BLaER1 treated with 17β-estradiol and CSF1 and Interleukin-3, amounts not matched to agents 10 nM and 100 nM (cell line): Measurements from ENCODE around the gene NRG3.
"Not testable (repeated sequence)": the region's sequence is repeated elsewhere in the genome, so short reads cannot be mapped to it uniquely, and the experiment has no call there.

Source experiments
- H3K27ac ChIP-seq, 11 experiments: shearing (Covaris generic); formaldehyde crosslinking; 2 replicates each; pipeline ENCODE4 v1.8.1; 2022
- H3K27me3 ChIP-seq, 11 experiments: shearing (Covaris generic); formaldehyde crosslinking; 2 replicates each; pipeline ENCODE4 v1.8.1; 2022
- H3K36me3 ChIP-seq, 11 experiments: shearing (Covaris generic); formaldehyde crosslinking; 2 replicates each; pipeline ENCODE4 v1.8.1; 2022
- H3K4me1 ChIP-seq, 10 experiments: shearing (Covaris generic); formaldehyde crosslinking; 2 replicates each; pipeline ENCODE4 v1.8.1; 2022
- H3K4me2 ChIP-seq, 11 experiments: shearing (Covaris generic); formaldehyde crosslinking; 2 replicates each; pipeline ENCODE4 v1.8.1; 2022
- H3K4me3 ChIP-seq, 10 experiments: shearing (Covaris generic); formaldehyde crosslinking; 2 replicates each; pipeline ENCODE4 v1.8.1; 2022
- H3K9ac ChIP-seq, 11 experiments: shearing (Covaris generic); formaldehyde crosslinking; 2 replicates each; pipeline ENCODE4 v1.8.1; 2022
- H3K9me3 ChIP-seq, 11 experiments: shearing (Covaris generic); formaldehyde crosslinking; replicated peaks in 1 of 11; 2 replicates each; pipeline ENCODE4 v1.8.1; 2022
- H4K20me1 ChIP-seq, 11 experiments: shearing (Covaris generic); formaldehyde crosslinking; 2 replicates each; pipeline ENCODE4 v1.8.1; 2022
- Cebpa-rat ChIP-seq, 11 experiments: shearing (Covaris generic); IDR thresholded peaks; 2 replicates each; pipeline ENCODE4 v1.8.1; 2022

The NRG3 gene

GRCh38 chr10:82968533-82968932, 1093.5 kb downstream of the NRG3 start:
- TF ChIP-seq Cebpa-rat (IDR thresholded peaks at IDR 0.05): no peak
- H3K9me3 ChIP-seq: no peaks in the 10 kb centered on the region
- no peak overlapping the region for H3K4me3 ChIP-seq
- H3K36me3 ChIP-seq: peaks cover 0 to 2% (median 0%) of the 10 kb centered on the region in 11 experiments; a peak in 1 of 22 replicates
- H3K4me2 ChIP-seq: no peak overlapping the region
- H3K27me3 ChIP-seq: no peaks in the 10 kb centered on the region
- no peak overlapping the region for H3K9ac ChIP-seq
- peaks cover 0 to 6% (median 0%) of the 10 kb centered on the region in 10 experiments; a peak in 2 of 20 replicates for H3K4me1 ChIP-seq
- no peaks in the 10 kb centered on the region for H4K20me1 ChIP-seq
- H3K27ac ChIP-seq: no peak overlapping the region

DNA sequence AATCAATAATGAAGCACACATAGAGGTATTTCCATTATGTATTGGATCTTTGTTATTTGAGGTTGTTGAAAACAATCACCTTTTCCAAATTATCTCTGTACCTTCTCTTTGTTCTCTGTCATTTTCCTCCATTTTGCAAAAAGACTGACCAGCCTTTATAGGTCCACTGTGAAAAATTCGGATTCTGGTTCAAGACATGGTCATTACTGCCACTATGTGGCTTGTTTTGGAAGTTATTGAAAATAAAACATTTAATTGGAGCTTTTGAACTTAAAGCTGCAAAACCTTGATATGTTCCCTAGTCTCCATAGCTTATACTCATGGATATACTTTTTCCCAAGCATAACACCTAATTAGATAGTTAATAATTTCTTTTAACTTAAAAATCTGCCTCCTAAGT, 1094.4 kb downstream of the NRG3 start:
- H3K4me2 ChIP-seq: no peak overlapping the region
- H3K27me3 ChIP-seq: no peaks in the 10 kb centered on the region
- no peaks in the 10 kb centered on the region for H3K9me3 ChIP-seq
- no peak for TF ChIP-seq Cebpa-rat (IDR thresholded peaks at IDR 0.05)
- peaks cover 0 to 8% (median 0%) of the 10 kb centered on the region in 11 experiments; a peak in 2 of 22 replicates for H3K36me3 ChIP-seq
- H3K4me3 ChIP-seq: no peak overlapping the region
- H3K4me1 ChIP-seq: peaks cover 0 to 6% (median 0%) of the 10 kb centered on the region in 10 experiments; a peak in 2 of 20 replicates
- H4K20me1 ChIP-seq: no peaks in the 10 kb centered on the region
- H3K9ac ChIP-seq: no peak overlapping the region
- no peak overlapping the region for H3K27ac ChIP-seq

DNA sequence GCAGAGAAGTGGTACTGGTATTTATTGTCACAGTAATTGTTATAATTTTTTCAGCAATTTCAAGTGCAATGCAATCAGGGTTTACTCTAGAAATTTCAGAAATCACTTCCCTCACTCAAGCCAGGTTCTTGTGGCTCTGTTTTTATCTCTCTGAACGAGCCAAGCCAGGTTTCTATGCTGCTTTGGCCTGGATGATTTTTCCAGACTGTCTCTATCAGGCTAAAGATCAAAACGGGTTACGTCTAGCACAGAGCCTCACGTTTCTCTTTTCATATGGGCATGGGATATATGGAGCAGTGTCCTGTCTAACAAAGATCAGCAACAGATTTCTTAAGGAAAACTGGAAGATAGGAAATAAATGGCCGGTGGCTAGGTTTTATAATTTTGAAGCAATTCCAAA, 1105.3 kb downstream of the NRG3 start:
- H3K9me3 ChIP-seq: no peaks in the 10 kb centered on the region
- H3K9ac ChIP-seq: no peak overlapping the region
- H3K27ac ChIP-seq: no peak overlapping the region
- H3K36me3 ChIP-seq: peaks cover 0 to 12% (median 0%) of the 10 kb centered on the region in 11 experiments; a peak in 7 of 22 replicates
- TF ChIP-seq Cebpa-rat (IDR thresholded peaks at IDR 0.05): no peak
- H4K20me1 ChIP-seq: no peaks in the 10 kb centered on the region
- H3K27me3 ChIP-seq: no peaks in the 10 kb centered on the region
- H3K4me1 ChIP-seq: no peaks in the 10 kb centered on the region
- H3K4me3 ChIP-seq: no peak overlapping the region
- H3K4me2 ChIP-seq: no peak overlapping the region

DNA sequence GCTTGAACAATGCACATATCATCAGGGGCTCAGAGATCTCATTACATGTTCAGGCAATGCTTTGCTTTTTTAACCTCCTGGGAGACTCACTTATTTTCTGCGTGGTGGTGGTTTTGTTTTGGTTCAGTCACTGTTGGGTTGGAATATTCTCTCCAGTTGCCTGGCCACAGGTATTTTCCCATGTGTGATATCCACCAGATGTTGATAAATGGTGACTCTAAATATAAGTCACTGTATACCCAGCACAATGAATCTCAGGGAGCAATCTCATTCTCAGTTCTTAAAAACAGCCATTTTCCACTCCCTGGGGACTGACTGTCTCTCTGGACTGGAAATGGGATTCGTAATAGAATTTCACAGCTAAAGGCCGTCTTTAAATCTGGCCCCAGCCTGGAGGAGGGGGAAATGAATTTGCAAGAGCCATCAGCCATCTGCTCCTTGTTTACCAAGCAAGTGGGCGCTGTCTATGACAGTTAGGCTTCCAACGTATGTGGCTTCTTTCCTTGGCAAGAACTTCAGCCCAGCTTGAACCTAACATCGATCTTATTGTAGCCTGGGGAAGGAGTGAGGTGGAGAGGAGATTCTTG, 1106.2 kb downstream of the NRG3 start:
- H4K20me1 ChIP-seq: no peaks in the 10 kb centered on the region
- H3K4me1 ChIP-seq: no peaks in the 10 kb centered on the region
- H3K36me3 ChIP-seq: peaks cover 0 to 19% (median 5%) of the 10 kb centered on the region in 11 experiments; a peak in 8 of 22 replicates
- no peak overlapping the region for H3K4me3 ChIP-seq
- H3K27me3 ChIP-seq: no peaks in the 10 kb centered on the region
- no peak overlapping the region for H3K9ac ChIP-seq
- H3K9me3 ChIP-seq: no peaks in the 10 kb centered on the region
- no peak overlapping the region for H3K27ac ChIP-seq
- H3K4me2 ChIP-seq: no peak overlapping the region
- no peak for TF ChIP-seq Cebpa-rat (IDR thresholded peaks at IDR 0.05)

- TF ChIP-seq Cebpa-rat (IDR thresholded peaks at IDR 0.05): no peak
- Histone ChIP-seq H3K4me2 (no peak overlapping the region), H3K4me1 (no peaks in the 10 kb centered on the region), H3K4me3 (no peak overlapping the region), H3K27ac (no peak overlapping the region), H4K20me1 (no peaks in the 10 kb centered on the region), H3K27me3 (no peaks in the 10 kb centered on the region), H3K9ac (no peak overlapping the region), H3K36me3 (peaks cover 0 to 21% (median 5%) of the 10 kb centered on the region in 11 experiments; a peak in 8 of 22 replicates), H3K9me3 (no peaks in the 10 kb centered on the region)
Observed at GRCh38 chr10:82982110-82982608, 1107.2 kb downstream of the NRG3 start.

DNA sequence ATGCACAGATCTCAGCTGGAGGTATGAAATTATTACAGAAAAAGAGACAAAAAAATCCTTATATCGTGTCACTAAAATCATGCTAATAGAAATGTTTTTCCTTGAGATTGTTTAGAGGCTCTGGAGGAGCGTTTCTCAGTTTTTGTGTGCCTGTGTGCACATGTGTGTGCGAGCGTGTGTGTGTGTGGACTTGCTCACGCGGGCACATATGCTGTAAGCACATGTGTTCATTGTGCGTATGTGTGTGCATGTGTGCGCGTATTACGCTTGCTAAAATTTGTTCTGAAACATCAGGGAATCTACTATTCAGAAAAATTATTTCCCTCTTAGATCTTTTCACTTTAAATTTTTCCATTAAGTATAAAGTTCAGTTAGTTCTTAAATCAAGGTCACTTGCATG, 1111.2 kb downstream of the NRG3 start:
- no peak overlapping the region for H3K27ac ChIP-seq
- no peaks in the 10 kb centered on the region for H3K4me1 ChIP-seq
- H3K27me3 ChIP-seq: no peaks in the 10 kb centered on the region
- TF ChIP-seq Cebpa-rat (IDR thresholded peaks at IDR 0.05): no peak
- no peak overlapping the region for H3K9ac ChIP-seq
- no peak overlapping the region for H3K4me3 ChIP-seq
- H3K36me3 ChIP-seq: peaks cover 0 to 16% (median 5%) of the 10 kb centered on the region in 11 experiments; a peak in 7 of 22 replicates
- no peaks in the 10 kb centered on the region for H4K20me1 ChIP-seq
- H3K4me2 ChIP-seq: no peak overlapping the region
- no peaks in the 10 kb centered on the region for H3K9me3 ChIP-seq

DNA sequence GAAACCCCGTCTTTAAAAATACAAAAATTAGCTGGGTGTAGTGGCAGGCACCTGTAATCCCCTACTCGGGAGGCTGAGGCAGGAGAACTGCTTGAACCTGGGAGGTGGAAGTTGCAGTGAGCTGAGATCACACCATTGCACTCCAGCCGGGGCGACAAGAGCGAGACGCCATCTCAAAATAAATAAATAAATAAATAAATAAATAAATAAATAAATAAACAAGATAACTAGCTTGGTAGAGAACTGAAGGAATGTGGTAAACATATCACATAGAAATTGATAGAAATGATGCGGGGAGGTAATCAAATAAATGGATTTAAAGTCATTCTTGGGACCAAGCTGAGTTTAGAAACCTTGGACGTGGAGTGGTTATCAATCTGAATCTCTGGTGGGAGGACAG, 1131.5 kb downstream of the NRG3 start:
- H3K4me3 ChIP-seq, H3K27ac ChIP-seq, H3K4me1 ChIP-seq, H3K4me2 ChIP-seq, H3K9ac ChIP-seq, H3K36me3 ChIP-seq, H3K27me3 ChIP-seq, H4K20me1 ChIP-seq, H3K9me3 ChIP-seq: not testable (repeated sequence)

- Histone ChIP-seq H3K4me2 (no peak overlapping the region), H4K20me1 (no peaks in the 10 kb centered on the region), H3K27me3 (no peaks in the 10 kb centered on the region), H3K9ac (no peak overlapping the region), H3K9me3 (no peaks in the 10 kb centered on the region), H3K36me3 (no peaks in the 10 kb centered on the region), H3K27ac (no peak overlapping the region), H3K4me3 (no peak overlapping the region), H3K4me1 (no peaks in the 10 kb centered on the region)
- no peak for TF ChIP-seq Cebpa-rat (IDR thresholded peaks at IDR 0.05)
Observed at GRCh38 chr10:83007510-83007909, 1132.5 kb downstream of the NRG3 start.

GRCh38 chr10:83012866-83013265, 1137.9 kb downstream of the NRG3 start:
- Histone ChIP-seq H3K4me3 (no peak overlapping the region), H3K36me3 (no peaks in the 10 kb centered on the region), H3K27ac (no peak overlapping the region), H3K9me3 (no peaks in the 10 kb centered on the region), H4K20me1 (no peaks in the 10 kb centered on the region), H3K9ac (no peak overlapping the region), H3K4me2 (no peak overlapping the region), H3K4me1 (no peaks in the 10 kb centered on the region), H3K27me3 (no peaks in the 10 kb centered on the region)
- no peak for TF ChIP-seq Cebpa-rat (IDR thresholded peaks at IDR 0.05)
